ENCODE results near the gene ABCA2. TPM values are rescaled to one million over a fixed set of nuclear protein-coding genes. Genes with fewer than 3 reads are reported as not detected.
A peak's percentile ranks its signal among the peaks of the same experiment; 100 is the strongest.

ABCA2 gene
- total and polyA plus RNA-seq, 9 of the 15 experiments (the other 6 are each of a cell fraction or from before 2014, with no cell fraction given): 0.69 to 16.3 (median 6.1) TPM; not detected in 2

DNA sequence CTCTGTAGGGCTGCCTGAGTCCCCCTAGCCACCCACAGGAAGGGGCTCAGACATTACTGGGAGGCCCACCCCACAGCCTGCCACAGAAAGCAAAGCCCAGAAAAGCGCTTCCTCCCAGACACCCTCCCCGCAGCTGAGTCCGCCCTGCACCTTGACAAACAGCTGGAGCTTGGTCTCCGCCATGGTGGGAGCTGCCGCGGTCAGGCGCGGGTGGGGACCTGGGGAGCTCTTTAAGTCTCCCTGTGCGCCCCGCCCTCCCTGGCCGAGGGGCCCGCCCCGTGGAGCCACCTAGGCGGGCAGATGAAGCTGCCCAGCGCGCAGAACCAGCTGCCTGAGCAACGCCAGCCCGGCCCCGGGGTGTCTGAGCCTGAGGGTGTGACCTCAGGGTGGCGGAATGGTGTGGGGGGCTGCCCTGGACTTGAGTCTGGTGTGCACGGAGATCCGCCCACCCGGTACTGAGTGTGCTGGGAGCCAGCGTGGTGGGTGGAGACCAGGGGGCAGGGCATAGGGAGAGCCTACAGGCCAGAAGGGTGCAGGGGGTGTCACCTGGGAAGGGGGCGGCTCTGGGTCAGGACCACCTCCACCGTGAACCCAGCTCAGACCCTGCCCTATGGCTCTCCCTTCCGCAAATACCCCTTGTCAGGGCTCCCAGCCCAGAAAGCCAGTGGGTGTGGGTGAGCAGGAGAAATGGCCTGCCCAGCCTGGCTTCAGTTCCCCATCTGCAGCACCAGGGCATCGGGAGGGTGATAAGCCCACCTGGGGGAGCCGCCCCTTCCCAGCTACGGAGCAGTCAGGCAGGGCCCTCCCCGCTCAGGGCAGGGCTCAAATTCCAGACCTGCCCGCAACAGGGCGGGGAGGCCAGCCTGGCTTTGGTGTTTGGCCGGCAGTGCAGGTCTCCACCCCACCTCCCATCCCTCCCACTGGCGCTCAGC lies 31.4 kb downstream of the ABCA2 start, which contains the start of gene CLIC3 (continued):
- peak; percentile 31; the same call in 1 of the 2 replicates for TF ChIP-seq PHF8 (IDR thresholded peaks at IDR 0.05; ENCODE audit: borderline replicate concordance, low read length)
- TF ChIP-seq, protein P1, sequence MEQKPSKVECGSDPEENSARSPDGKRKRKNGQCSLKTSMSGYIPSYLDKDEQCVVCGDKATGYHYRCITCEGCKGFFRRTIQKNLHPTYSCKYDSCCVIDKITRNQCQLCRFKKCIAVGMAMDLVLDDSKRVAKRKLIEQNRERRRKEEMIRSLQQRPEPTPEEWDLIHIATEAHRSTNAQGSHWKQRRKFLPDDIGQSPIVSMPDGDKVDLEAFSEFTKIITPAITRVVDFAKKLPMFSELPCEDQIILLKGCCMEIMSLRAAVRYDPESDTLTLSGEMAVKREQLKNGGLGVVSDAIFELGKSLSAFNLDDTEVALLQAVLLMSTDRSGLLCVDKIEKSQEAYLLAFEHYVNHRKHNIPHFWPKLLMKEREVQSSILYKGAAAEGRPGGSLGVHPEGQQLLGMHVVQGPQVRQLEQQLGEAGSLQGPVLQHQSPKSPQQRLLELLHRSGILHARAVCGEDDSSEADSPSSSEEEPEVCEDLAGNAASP (IDR thresholded peaks at IDR 0.05): no peak

DNA sequence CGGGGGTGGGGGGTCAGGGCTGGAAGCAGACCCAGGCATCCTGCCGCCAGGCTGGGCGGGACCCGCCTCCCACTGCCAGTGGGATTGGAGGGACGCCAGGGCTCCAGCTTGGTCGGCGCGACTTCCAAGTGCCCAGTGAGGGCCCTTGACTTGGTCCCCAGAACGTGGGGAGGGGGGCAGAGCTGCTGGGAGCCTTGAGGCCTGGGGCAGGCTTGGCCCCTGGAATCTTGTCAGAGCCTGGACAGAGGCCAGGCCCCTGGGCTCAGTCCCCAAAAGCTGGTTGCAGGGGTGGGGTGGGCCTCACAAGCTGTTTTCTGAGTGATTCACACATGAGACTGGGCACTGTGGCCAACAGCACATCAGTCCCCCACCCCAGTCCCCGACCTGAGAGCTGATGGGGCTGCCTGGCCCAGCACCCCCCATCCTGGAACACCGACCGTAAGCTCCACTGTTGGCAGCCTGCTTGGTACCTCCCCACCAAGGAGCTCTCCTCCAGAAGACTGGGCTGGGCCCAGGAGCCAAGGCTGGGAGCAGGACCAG lies 32.2 kb downstream of the ABCA2 start:
- Histone ChIP-seq H3K27ac (ENCODE audit: extremely low read depth, low read depth, low read length) (peak overlapping the region; percentile 34; the same call in 1 of the 3 replicates), H3K9me3 (replicated peaks; ENCODE audit: control insufficient read depth, insufficient read depth, low read depth, low read length) (peaks cover 5% of the 10 kb centered on the region), H3K27me3 (ENCODE audit: control insufficient read depth in 2 of 2, insufficient read depth in 2 of 2, low read length in 2 of 2) (no peaks in the 10 kb centered on the region), H3K4me2 (ENCODE audit: insufficient read depth, low read length) (peak overlapping the region; percentile 64; the same call in 1 of the 2 replicates), H3K4me3 (0 out of 2 replicates have a peak overlapping the region, but pooled peaks have one; percentile 26), H3K9ac (ENCODE audit: insufficient read depth in 1 of 2, low read depth in 2 of 2, low read length in 2 of 2) (peak overlapping the region in 1 of 2 experiments; percentile 88; a peak in 3 of 4 replicates), H4K20me1 (replicated peaks; ENCODE audit: control insufficient read depth, insufficient read depth, low read length) (no peaks in the 10 kb centered on the region), H3K36me3 (ENCODE audit: control insufficient read depth, insufficient read depth, low read length) (peaks cover 22% of the 10 kb centered on the region; the same call in 1 of the 3 replicates), H3K9me1 (ENCODE audit: control insufficient read depth, insufficient read depth, low read length) (no peaks in the 10 kb centered on the region), H3K4me1 (replicated peaks in 1 of 2; ENCODE audit: control insufficient read depth in 2 of 2, insufficient read depth in 2 of 2, low read length in 2 of 2) (peaks cover 32 to 74% of the 10 kb centered on the region in 2 experiments), H3K79me2 (ENCODE audit: control insufficient read depth, insufficient read depth, low read length) (peaks cover 18% of the 10 kb centered on the region), H2AFZ (ENCODE audit: low read depth, low read length) (no peak overlapping the region)
- WGBS (ENCODE audit: insufficient coverage, low coverage, missing lambda C conversion rate): 12% methylated on average over 4 of the region's 12 CpGs
- no peak; the same call in 2 of the 3 replicates for ATAC-seq
- FAIRE-seq: peak; percentile 26
- ChIA-PET POLR2A (interaction anchor here (0.6 to 1.3 kb wide), 5 partner anchors 9 to 223 kb away, joined by 3 to 8 read pairs (median 3); no protein-coding TSS in a partner anchor), CTCF (ENCODE audit: low intra/inter-chr PET ratio) (no interaction called here)
- intact Hi-C loops (cut with micrococcal nuclease) (no loop called here), in situ Hi-C loops (cut with MboI) (no loop called here)
- BruUV-seq (replicated peaks): no TSS peak
- TF ChIP-seq MYNN (IDR thresholded peaks at IDR 0.05) (peak; percentile 19; the same call in 1 of the 2 replicates), MYNN (CRISPR knock-in tag; IDR thresholded peaks at IDR 0.05) (no peak), HMGN3 (IDR thresholded peaks at IDR 0.05; ENCODE audit: borderline replicate concordance, extremely low read depth, insufficient read length, low read depth, low read length) (peak; percentile 28), CBX1 (IDR thresholded peaks at IDR 0.05; ENCODE audit: low read depth) (0 out of 2 replicates have a peak, but pooled peaks have one; percentile 6), ZBTB7A (IDR thresholded peaks at IDR 0.05; ENCODE audit: borderline replicate concordance, control insufficient read depth, low read depth, low read length) (peak; percentile 27; the same call in 1 of the 2 replicates), NFIC (IDR thresholded peaks at IDR 0.05) (peak; percentile 22; the same call in 1 of the 2 replicates), SUPT5H (IDR thresholded peaks at IDR 0.05) (no peak), MAFF (IDR thresholded peaks at IDR 0.05; ENCODE audit: low read length) (no peak)
- TF ChIP-seq, protein P2, sequence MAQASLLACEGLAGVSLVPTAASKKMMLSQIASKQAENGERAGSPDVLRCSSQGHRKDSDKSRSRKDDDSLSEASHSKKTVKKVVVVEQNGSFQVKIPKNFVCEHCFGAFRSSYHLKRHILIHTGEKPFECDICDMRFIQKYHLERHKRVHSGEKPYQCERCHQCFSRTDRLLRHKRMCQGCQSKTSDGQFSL (CRISPR knock-in tag; IDR thresholded peaks at IDR 0.05): peak; percentile 49; the same call in 1 of the 2 replicates
- TF ChIP-seq, protein P2 (tag; IDR thresholded peaks at IDR 0.05): no peak
- peak in 1 of 4 experiments; percentile 45 for DNase-seq (ENCODE audit: extremely low read depth in 1 of 4, low spot score in 3 of 4)
